ENCODE results near the gene KIF21A. TPM values are rescaled to one million over a fixed set of nuclear protein-coding genes. Genes with fewer than 3 reads are reported as not detected.

KIF21A gene
- polyA plus RNA-seq, 1 donor from 2014 or later, result 130 TPM

- Histone ChIP-seq H3K9ac (ENCODE audit: low read length) (no peak overlapping the region), H3K79me2 (replicated peaks; ENCODE audit: insufficient read depth, low read length) (no peaks in the 10 kb centered on the region), H2AFZ (ENCODE audit: low read depth, low read length) (no peak overlapping the region), H4K20me1 (ENCODE audit: insufficient read depth) (no peaks in the 10 kb centered on the region), H3F3A (ENCODE audit: insufficient read depth, low read length, poor library complexity, severe bottlenecking) (no peaks in the 10 kb centered on the region), H3K4me3 (ENCODE audit: low read length) (no peak overlapping the region), H3K27ac (ENCODE audit: low read length) (no peak overlapping the region), H3K9me3 (ENCODE audit: low read length) (no peaks in the 10 kb centered on the region), H3K36me3 (ENCODE audit: insufficient read depth, low read length) (peaks cover 12% of the 10 kb centered on the region), H3K4me2 (ENCODE audit: low read length) (no peak overlapping the region), H3K9me2 (ENCODE audit: insufficient read depth, low read length) (no peaks in the 10 kb centered on the region), H3K27me3 (ENCODE audit: insufficient read depth, low read depth, low read length) (no peaks in the 10 kb centered on the region)
- TF ChIP-seq EZH2 (IDR thresholded peaks at IDR 0.05; ENCODE audit: borderline replicate concordance, insufficient read depth, low read length, poor library complexity, severe bottlenecking) (no peak), SMC3 (conservative IDR thresholded peaks at IDR 0.05; ENCODE audit: poor library complexity) (no peak), POLR2AphosphoS5 (IDR thresholded peaks at IDR 0.05) (no peak), MXI1 (conservative IDR thresholded peaks at IDR 0.05; ENCODE audit: poor library complexity, severe bottlenecking) (no peak), EP300 (conservative IDR thresholded peaks at IDR 0.05; ENCODE audit: poor library complexity, severe bottlenecking) (no peak), RAD21 (conservative IDR thresholded peaks at IDR 0.05) (no peak), TAF1 (IDR thresholded peaks at IDR 0.05; ENCODE audit: low read depth) (no peak)
- TF ChIP-seq, protein P1, sequence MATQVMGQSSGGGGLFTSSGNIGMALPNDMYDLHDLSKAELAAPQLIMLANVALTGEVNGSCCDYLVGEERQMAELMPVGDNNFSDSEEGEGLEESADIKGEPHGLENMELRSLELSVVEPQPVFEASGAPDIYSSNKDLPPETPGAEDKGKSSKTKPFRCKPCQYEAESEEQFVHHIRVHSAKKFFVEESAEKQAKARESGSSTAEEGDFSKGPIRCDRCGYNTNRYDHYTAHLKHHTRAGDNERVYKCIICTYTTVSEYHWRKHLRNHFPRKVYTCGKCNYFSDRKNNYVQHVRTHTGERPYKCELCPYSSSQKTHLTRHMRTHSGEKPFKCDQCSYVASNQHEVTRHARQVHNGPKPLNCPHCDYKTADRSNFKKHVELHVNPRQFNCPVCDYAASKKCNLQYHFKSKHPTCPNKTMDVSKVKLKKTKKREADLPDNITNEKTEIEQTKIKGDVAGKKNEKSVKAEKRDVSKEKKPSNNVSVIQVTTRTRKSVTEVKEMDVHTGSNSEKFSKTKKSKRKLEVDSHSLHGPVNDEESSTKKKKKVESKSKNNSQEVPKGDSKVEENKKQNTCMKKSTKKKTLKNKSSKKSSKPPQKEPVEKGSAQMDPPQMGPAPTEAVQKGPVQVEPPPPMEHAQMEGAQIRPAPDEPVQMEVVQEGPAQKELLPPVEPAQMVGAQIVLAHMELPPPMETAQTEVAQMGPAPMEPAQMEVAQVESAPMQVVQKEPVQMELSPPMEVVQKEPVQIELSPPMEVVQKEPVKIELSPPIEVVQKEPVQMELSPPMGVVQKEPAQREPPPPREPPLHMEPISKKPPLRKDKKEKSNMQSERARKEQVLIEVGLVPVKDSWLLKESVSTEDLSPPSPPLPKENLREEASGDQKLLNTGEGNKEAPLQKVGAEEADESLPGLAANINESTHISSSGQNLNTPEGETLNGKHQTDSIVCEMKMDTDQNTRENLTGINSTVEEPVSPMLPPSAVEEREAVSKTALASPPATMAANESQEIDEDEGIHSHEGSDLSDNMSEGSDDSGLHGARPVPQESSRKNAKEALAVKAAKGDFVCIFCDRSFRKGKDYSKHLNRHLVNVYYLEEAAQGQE (IDR thresholded peaks at IDR 0.05; ENCODE audit: borderline replicate concordance), result no peak
- TF ChIP-seq, protein P2, sequence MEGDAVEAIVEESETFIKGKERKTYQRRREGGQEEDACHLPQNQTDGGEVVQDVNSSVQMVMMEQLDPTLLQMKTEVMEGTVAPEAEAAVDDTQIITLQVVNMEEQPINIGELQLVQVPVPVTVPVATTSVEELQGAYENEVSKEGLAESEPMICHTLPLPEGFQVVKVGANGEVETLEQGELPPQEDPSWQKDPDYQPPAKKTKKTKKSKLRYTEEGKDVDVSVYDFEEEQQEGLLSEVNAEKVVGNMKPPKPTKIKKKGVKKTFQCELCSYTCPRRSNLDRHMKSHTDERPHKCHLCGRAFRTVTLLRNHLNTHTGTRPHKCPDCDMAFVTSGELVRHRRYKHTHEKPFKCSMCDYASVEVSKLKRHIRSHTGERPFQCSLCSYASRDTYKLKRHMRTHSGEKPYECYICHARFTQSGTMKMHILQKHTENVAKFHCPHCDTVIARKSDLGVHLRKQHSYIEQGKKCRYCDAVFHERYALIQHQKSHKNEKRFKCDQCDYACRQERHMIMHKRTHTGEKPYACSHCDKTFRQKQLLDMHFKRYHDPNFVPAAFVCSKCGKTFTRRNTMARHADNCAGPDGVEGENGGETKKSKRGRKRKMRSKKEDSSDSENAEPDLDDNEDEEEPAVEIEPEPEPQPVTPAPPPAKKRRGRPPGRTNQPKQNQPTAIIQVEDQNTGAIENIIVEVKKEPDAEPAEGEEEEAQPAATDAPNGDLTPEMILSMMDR (IDR thresholded peaks at IDR 0.05; ENCODE audit: poor library complexity, severe bottlenecking), result no peak
Measured at GRCh38 chr12:39301422-39301821, 141.5 kb downstream of the KIF21A start.

DNA sequence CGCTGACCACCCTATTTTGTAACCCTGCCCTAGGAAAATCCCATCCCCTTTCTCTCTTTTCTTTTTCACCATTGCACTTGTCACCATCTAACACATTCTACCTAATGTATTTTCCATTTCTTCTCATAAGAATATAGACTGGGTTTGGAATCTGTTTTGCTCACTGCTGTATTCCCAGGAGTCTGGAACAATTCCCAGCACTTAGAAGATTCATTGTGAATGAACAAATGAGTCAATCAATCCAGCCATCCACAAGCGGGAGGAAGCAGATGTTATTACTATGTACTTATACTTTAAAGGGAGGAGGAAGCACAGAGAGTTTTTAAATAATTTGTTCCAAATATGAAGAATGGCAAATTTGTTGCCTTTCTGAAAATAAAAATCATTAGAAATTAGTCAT lies 142.1 kb downstream of the KIF21A start:
- H3K9ac ChIP-seq (ENCODE audit: low read length), result no peak overlapping the region
- no peak overlapping the region for H3K4me3 ChIP-seq (ENCODE audit: low read length)
- H3K9me3 ChIP-seq (ENCODE audit: low read length), result no peaks in the 10 kb centered on the region
- H3K4me2 ChIP-seq (ENCODE audit: low read length), result no peak overlapping the region
- no peak overlapping the region for H2AFZ ChIP-seq (ENCODE audit: low read depth, low read length)
- no peaks in the 10 kb centered on the region for H4K20me1 ChIP-seq (ENCODE audit: insufficient read depth)
- H3K79me2 ChIP-seq (replicated peaks; ENCODE audit: insufficient read depth, low read length), result no peaks in the 10 kb centered on the region
- no peak for TF ChIP-seq MXI1 (conservative IDR thresholded peaks at IDR 0.05; ENCODE audit: poor library complexity, severe bottlenecking)
- no peak for TF ChIP-seq RAD21 (conservative IDR thresholded peaks at IDR 0.05)
- TF ChIP-seq EP300 (conservative IDR thresholded peaks at IDR 0.05; ENCODE audit: poor library complexity, severe bottlenecking), result peak; percentile 52
- TF ChIP-seq POLR2AphosphoS5 (IDR thresholded peaks at IDR 0.05), result peak; percentile 65
- TF ChIP-seq, protein P1 (IDR thresholded peaks at IDR 0.05; ENCODE audit: borderline replicate concordance), result peak; percentile 97
- peaks cover 9% of the 10 kb centered on the region for H3K36me3 ChIP-seq (ENCODE audit: insufficient read depth, low read length)
- peak overlapping the region; percentile 36 for H3K27ac ChIP-seq (ENCODE audit: low read length)
- H3F3A ChIP-seq (ENCODE audit: insufficient read depth, low read length, poor library complexity, severe bottlenecking), result no peaks in the 10 kb centered on the region
- no peaks in the 10 kb centered on the region for H3K9me2 ChIP-seq (ENCODE audit: insufficient read depth, low read length)
- no peaks in the 10 kb centered on the region for H3K27me3 ChIP-seq (ENCODE audit: insufficient read depth, low read depth, low read length)

Data from neural cell (in vitro differentiated cells).